Neural cell (in vitro differentiated cells): ENCODE results near the gene CELF4. TPM values are rescaled to one million over a fixed set of nuclear protein-coding genes. Genes with fewer than 3 reads are reported as not detected.

Experiments used
- H2AFZ ChIP-seq: fragments of 200-600, 300-800 bp; sonication (generic), shearing (Covaris generic); 2 replicates; pipeline ENCODE4 v1.6.0; 2014; ENCODE audit warnings: low read depth, mild to moderate bottlenecking, antibody characterized with exemption, low read length, moderate library complexity
- H3F3A ChIP-seq: fragments of 200-600 bp; shearing (Covaris generic); 2 replicates; pipeline ENCODE4 v1.6.1; 2016; ENCODE audit warnings: mild to moderate bottlenecking, moderate library complexity, mixed read lengths, antibody characterized with exemption, low read length; ENCODE audit not compliant: insufficient read depth, poor library complexity, severe bottlenecking
- H3K27ac ChIP-seq: fragments of 200-600, 300-800 bp; sonication (generic), shearing (Covaris generic); 2 replicates; pipeline ENCODE4 v1.5.1; 2014; ENCODE audit warnings: mild to moderate bottlenecking, low read length, moderate library complexity
- H3K27me3 ChIP-seq: fragments of 300-800, 200-600 bp; sonication (generic), shearing (Covaris generic); 2 replicates; pipeline ENCODE4 v1.6.0; 2014; ENCODE audit warnings: mild to moderate bottlenecking, low read depth, low read length, moderate library complexity; ENCODE audit not compliant: insufficient read depth
- H3K36me3 ChIP-seq: fragments of 300-800, 200-600 bp; sonication (generic), shearing (Covaris generic); 2 replicates; pipeline ENCODE4 v1.5.1; 2014; ENCODE audit warnings: mild to moderate bottlenecking, antibody characterized with exemption, low read length, moderate library complexity; ENCODE audit not compliant: insufficient read depth
- H3K4me2 ChIP-seq: fragments of 300-800, 200-600 bp; sonication (generic), shearing (Covaris generic); 2 replicates; pipeline ENCODE4 v1.6.0; 2014; ENCODE audit warnings: mild to moderate bottlenecking, low read length
- H3K4me3 ChIP-seq: fragments of 300-800, 200-600 bp; sonication (generic), shearing (Covaris generic); 2 replicates; pipeline ENCODE4 v1.5.1; 2014; ENCODE audit warnings: mild to moderate bottlenecking, low read length, moderate library complexity
- H3K79me2 ChIP-seq: fragments of 200-600 bp; shearing (Covaris generic); replicated peaks from 2 replicates; pipeline ENCODE4 v1.6.0; 2014; ENCODE audit warnings: mild to moderate bottlenecking, low read length, moderate library complexity; ENCODE audit not compliant: insufficient read depth
- H3K9ac ChIP-seq: fragments of 300-800, 200-600 bp; sonication (generic), shearing (Covaris generic); 2 replicates; pipeline ENCODE4 v1.6.1; 2016; ENCODE audit warnings: mild to moderate bottlenecking, low read length, mixed read lengths
- H3K9me2 ChIP-seq: fragments of 200-600 bp; shearing (Covaris generic); 2 replicates; pipeline ENCODE4 v1.6.1; 2016; ENCODE audit warnings: mild to moderate bottlenecking, low read length, mixed read lengths; ENCODE audit not compliant: insufficient read depth
- H3K9me3 ChIP-seq: fragments of 200-600, 300-800 bp; sonication (generic), shearing (Covaris generic); 2 replicates; pipeline ENCODE4 v1.6.1; 2016; ENCODE audit warnings: mild to moderate bottlenecking, mixed run types, low read length, moderate library complexity, mixed read lengths
- H4K20me1 ChIP-seq: fragments of 200-600 bp; shearing (Covaris generic); 2 replicates; pipeline ENCODE4 v1.6.1; 2016; ENCODE audit warnings: mild to moderate bottlenecking, mixed run types; ENCODE audit not compliant: insufficient read depth
- EP300 ChIP-seq: fragments of 450-650 bp; conservative IDR thresholded peaks from 2 replicates; pipeline ENCODE4 v1.6.1; 2014; ENCODE audit warnings: antibody characterized with exemption, mild to moderate bottlenecking, moderate library complexity; ENCODE audit not compliant: poor library complexity, severe bottlenecking
- EZH2 ChIP-seq: fragments of 200-600, 300-800 bp; shearing (Covaris generic), sonication (generic); IDR thresholded peaks from 2 replicates; pipeline ENCODE4 v1.6.1; 2014; ENCODE audit warnings: antibody characterized with exemption, low read length, borderline replicate concordance, mild to moderate bottlenecking; ENCODE audit not compliant: insufficient read depth, poor library complexity, severe bottlenecking
- MXI1 ChIP-seq: fragments of 450-650 bp; conservative IDR thresholded peaks from 2 replicates; pipeline ENCODE4 v1.6.1; 2014; ENCODE audit warnings: antibody characterized with exemption, mild to moderate bottlenecking; ENCODE audit not compliant: poor library complexity, severe bottlenecking
- POLR2AphosphoS5 ChIP-seq: IDR thresholded peaks from 2 replicates; pipeline ENCODE4 v1.6.1; 2012
- RAD21 ChIP-seq: fragments of 450-650 bp; conservative IDR thresholded peaks from 2 replicates; pipeline ENCODE4 v1.6.1; 2014; ENCODE audit warnings: antibody characterized with exemption, mild to moderate bottlenecking, moderate library complexity
- SMC3 ChIP-seq: fragments of 450-650 bp; conservative IDR thresholded peaks from 2 replicates; pipeline ENCODE4 v1.6.1; 2014; ENCODE audit warnings: antibody characterized with exemption, mild to moderate bottlenecking, moderate library complexity; ENCODE audit not compliant: poor library complexity
- TAF1 ChIP-seq: IDR thresholded peaks from 2 replicates; pipeline ENCODE4 v1.6.1; 2012; ENCODE audit warnings: low read depth
- polyA plus RNA-seq: library from polyadenylated mRNA; depleted of rRNA; stranded (reverse); fragments of >200 nt; gene quantifications from 2 replicates; pipeline ENCODE4 v1.2.3, GENCODE V29; 2014
- TF ChIP-seq, protein P1 (sequence below): IDR thresholded peaks from 2 replicates; pipeline ENCODE4 v1.6.1; 2012; ENCODE audit warnings: borderline replicate concordance
- TF ChIP-seq, protein P2 (sequence below): fragments of 450-650 bp; IDR thresholded peaks from 2 replicates; pipeline ENCODE4 v1.5.1; 2014; ENCODE audit warnings: antibody characterized with exemption, mild to moderate bottlenecking, moderate library complexity; ENCODE audit not compliant: poor library complexity, severe bottlenecking

Gene CELF4
- polyA plus RNA-seq, 1 donor from 2014 or later, result 191 TPM

DNA sequence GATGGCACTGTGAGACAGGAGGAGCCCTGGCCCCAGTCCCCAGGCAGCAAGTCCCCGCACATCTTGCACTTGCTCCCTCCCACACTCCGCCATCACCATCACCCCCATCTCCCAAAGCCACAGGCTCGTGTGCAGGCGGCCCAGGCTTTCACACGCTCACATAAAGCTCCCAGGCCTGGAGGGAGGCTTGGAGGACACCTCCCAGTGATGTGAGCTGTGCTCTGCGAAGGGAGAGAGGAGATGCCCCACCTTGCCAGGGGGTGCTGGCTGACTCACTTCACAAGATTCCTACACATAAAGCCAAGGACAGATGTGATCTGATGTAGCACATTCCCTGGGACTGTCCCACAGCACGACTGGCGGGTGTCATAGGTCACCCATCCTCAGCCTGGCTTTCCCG, 28.9 kb downstream of the CELF4 start:
- Histone ChIP-seq H2AFZ (no peak overlapping the region), H3K27ac (no peak overlapping the region), H3K4me2 (no peak overlapping the region), H3K4me3 (no peak overlapping the region), H3K9me2 (no peaks in the 10 kb centered on the region), H3K9me3 (no peaks in the 10 kb centered on the region), H4K20me1 (peaks cover 24% of the 10 kb centered on the region), H3K27me3 (no peaks in the 10 kb centered on the region), H3K9ac (no peak overlapping the region), H3F3A (peaks cover 5% of the 10 kb centered on the region), H3K36me3 (peaks cover 3% of the 10 kb centered on the region), H3K79me2 (peaks cover 24% of the 10 kb centered on the region)
- TF ChIP-seq, protein P1, sequence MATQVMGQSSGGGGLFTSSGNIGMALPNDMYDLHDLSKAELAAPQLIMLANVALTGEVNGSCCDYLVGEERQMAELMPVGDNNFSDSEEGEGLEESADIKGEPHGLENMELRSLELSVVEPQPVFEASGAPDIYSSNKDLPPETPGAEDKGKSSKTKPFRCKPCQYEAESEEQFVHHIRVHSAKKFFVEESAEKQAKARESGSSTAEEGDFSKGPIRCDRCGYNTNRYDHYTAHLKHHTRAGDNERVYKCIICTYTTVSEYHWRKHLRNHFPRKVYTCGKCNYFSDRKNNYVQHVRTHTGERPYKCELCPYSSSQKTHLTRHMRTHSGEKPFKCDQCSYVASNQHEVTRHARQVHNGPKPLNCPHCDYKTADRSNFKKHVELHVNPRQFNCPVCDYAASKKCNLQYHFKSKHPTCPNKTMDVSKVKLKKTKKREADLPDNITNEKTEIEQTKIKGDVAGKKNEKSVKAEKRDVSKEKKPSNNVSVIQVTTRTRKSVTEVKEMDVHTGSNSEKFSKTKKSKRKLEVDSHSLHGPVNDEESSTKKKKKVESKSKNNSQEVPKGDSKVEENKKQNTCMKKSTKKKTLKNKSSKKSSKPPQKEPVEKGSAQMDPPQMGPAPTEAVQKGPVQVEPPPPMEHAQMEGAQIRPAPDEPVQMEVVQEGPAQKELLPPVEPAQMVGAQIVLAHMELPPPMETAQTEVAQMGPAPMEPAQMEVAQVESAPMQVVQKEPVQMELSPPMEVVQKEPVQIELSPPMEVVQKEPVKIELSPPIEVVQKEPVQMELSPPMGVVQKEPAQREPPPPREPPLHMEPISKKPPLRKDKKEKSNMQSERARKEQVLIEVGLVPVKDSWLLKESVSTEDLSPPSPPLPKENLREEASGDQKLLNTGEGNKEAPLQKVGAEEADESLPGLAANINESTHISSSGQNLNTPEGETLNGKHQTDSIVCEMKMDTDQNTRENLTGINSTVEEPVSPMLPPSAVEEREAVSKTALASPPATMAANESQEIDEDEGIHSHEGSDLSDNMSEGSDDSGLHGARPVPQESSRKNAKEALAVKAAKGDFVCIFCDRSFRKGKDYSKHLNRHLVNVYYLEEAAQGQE, result no peak
- TF ChIP-seq EZH2, result no peak
- TF ChIP-seq SMC3, result no peak
- TF ChIP-seq, protein P2, sequence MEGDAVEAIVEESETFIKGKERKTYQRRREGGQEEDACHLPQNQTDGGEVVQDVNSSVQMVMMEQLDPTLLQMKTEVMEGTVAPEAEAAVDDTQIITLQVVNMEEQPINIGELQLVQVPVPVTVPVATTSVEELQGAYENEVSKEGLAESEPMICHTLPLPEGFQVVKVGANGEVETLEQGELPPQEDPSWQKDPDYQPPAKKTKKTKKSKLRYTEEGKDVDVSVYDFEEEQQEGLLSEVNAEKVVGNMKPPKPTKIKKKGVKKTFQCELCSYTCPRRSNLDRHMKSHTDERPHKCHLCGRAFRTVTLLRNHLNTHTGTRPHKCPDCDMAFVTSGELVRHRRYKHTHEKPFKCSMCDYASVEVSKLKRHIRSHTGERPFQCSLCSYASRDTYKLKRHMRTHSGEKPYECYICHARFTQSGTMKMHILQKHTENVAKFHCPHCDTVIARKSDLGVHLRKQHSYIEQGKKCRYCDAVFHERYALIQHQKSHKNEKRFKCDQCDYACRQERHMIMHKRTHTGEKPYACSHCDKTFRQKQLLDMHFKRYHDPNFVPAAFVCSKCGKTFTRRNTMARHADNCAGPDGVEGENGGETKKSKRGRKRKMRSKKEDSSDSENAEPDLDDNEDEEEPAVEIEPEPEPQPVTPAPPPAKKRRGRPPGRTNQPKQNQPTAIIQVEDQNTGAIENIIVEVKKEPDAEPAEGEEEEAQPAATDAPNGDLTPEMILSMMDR, result no peak
- no peak for TF ChIP-seq RAD21
- no peak for TF ChIP-seq EP300
- TF ChIP-seq POLR2AphosphoS5, result no peak
- TF ChIP-seq MXI1, result no peak
- no peak for TF ChIP-seq TAF1

DNA sequence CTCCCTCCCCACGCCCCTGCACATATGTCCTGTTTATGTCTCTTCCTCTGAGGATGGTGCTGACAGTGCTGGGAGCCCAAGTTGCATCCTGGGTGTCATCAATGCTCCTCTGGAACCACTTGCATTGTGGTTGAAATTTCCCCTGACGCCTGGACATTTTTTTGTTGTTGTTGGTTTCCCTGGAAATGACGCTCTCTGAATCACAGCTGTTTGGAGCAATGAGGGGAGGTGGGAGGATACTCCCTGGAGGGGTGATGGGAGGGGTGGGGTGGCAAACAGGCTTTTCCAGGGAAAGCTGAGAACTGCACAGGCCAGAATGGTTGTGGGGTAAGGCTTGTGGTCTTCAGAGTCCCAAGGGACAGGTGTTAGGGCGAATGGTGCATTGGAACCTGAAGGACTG, 29.6 kb downstream of the CELF4 start:
- H3K9me2 ChIP-seq, result no peaks in the 10 kb centered on the region
- H3F3A ChIP-seq, result peaks cover 5% of the 10 kb centered on the region
- TF ChIP-seq POLR2AphosphoS5 (no peak), TAF1 (no peak), MXI1 (no peak), EP300 (no peak), EZH2 (no peak), SMC3 (no peak), RAD21 (no peak)
- TF ChIP-seq, protein P1, result no peak
- TF ChIP-seq, protein P2, result no peak
- peaks cover 17% of the 10 kb centered on the region for H3K79me2 ChIP-seq
- no peak overlapping the region for H2AFZ ChIP-seq
- H3K27ac ChIP-seq, result no peak overlapping the region
- H4K20me1 ChIP-seq, result peaks cover 24% of the 10 kb centered on the region
- no peak overlapping the region for H3K9ac ChIP-seq
- peaks cover 3% of the 10 kb centered on the region for H3K36me3 ChIP-seq
- H3K4me3 ChIP-seq, result no peak overlapping the region
- no peaks in the 10 kb centered on the region for H3K9me3 ChIP-seq
- H3K4me2 ChIP-seq, result no peak overlapping the region
- no peaks in the 10 kb centered on the region for H3K27me3 ChIP-seq
